ENCODE data around the gene DOCK3. TPM values are rescaled to one million over a fixed set of nuclear protein-coding genes. Genes with fewer than 3 reads are reported as not detected.

The DOCK3 gene
- polyA plus RNA-seq, 1 donor from 2014 or later, result 15.6 TPM

DNA sequence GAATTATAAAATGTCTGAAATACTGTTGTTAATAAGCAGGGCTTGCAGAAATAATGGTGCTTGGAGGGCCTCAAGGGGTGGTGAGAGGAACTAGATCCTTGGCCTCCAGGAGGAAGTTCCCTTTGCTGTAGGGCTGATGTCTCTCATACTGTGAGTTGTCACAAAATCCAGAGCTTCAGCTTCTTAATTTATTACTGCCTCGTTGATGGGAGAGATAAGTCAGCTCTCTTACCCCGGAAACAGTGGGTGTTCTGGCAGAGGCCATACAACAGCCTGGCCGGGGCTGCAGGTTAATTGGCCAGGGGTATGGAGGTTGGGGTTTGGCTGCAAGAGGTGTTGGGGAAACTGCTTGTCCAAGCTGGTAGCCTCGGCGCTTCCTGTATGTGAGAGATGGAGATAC, 42.3 kb upstream of the DOCK3 start:
- no peaks in the 10 kb centered on the region for H3K27me3 ChIP-seq (ENCODE audit: insufficient read depth, low read depth, low read length)
- no peaks in the 10 kb centered on the region for H3K36me3 ChIP-seq (ENCODE audit: insufficient read depth, low read length)
- no peak overlapping the region for H3K27ac ChIP-seq (ENCODE audit: low read length)
- H3K9me2 ChIP-seq (ENCODE audit: insufficient read depth, low read length), result no peaks in the 10 kb centered on the region
- no peaks in the 10 kb centered on the region for H3K79me2 ChIP-seq (replicated peaks; ENCODE audit: insufficient read depth, low read length)
- no peaks in the 10 kb centered on the region for H3F3A ChIP-seq (ENCODE audit: insufficient read depth, low read length, poor library complexity, severe bottlenecking)
- H3K9ac ChIP-seq (ENCODE audit: low read length), result no peak overlapping the region
- H2AFZ ChIP-seq (ENCODE audit: low read depth, low read length), result no peak overlapping the region
- no peak overlapping the region for H3K4me3 ChIP-seq (ENCODE audit: low read length)
- no peak overlapping the region for H3K4me2 ChIP-seq (ENCODE audit: low read length)
- TF ChIP-seq EZH2 (IDR thresholded peaks at IDR 0.05; ENCODE audit: borderline replicate concordance, insufficient read depth, low read length, poor library complexity, severe bottlenecking) (no peak), RAD21 (conservative IDR thresholded peaks at IDR 0.05) (no peak), REST (IDR thresholded peaks at IDR 0.05; ENCODE audit: borderline replicate concordance) (no peak), TAF1 (IDR thresholded peaks at IDR 0.05; ENCODE audit: low read depth) (no peak), MXI1 (conservative IDR thresholded peaks at IDR 0.05; ENCODE audit: poor library complexity, severe bottlenecking) (no peak), EP300 (conservative IDR thresholded peaks at IDR 0.05; ENCODE audit: poor library complexity, severe bottlenecking) (no peak), SMC3 (conservative IDR thresholded peaks at IDR 0.05; ENCODE audit: poor library complexity) (no peak), POLR2AphosphoS5 (IDR thresholded peaks at IDR 0.05) (no peak)
- TF ChIP-seq, protein P1, sequence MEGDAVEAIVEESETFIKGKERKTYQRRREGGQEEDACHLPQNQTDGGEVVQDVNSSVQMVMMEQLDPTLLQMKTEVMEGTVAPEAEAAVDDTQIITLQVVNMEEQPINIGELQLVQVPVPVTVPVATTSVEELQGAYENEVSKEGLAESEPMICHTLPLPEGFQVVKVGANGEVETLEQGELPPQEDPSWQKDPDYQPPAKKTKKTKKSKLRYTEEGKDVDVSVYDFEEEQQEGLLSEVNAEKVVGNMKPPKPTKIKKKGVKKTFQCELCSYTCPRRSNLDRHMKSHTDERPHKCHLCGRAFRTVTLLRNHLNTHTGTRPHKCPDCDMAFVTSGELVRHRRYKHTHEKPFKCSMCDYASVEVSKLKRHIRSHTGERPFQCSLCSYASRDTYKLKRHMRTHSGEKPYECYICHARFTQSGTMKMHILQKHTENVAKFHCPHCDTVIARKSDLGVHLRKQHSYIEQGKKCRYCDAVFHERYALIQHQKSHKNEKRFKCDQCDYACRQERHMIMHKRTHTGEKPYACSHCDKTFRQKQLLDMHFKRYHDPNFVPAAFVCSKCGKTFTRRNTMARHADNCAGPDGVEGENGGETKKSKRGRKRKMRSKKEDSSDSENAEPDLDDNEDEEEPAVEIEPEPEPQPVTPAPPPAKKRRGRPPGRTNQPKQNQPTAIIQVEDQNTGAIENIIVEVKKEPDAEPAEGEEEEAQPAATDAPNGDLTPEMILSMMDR (IDR thresholded peaks at IDR 0.05; ENCODE audit: poor library complexity, severe bottlenecking), result no peak
- H4K20me1 ChIP-seq (ENCODE audit: insufficient read depth), result no peaks in the 10 kb centered on the region
- no peaks in the 10 kb centered on the region for H3K9me3 ChIP-seq (ENCODE audit: low read length)

- Histone ChIP-seq H3K9me3 (ENCODE audit: low read length) (no peaks in the 10 kb centered on the region), H3K79me2 (replicated peaks; ENCODE audit: insufficient read depth, low read length) (no peaks in the 10 kb centered on the region), H4K20me1 (ENCODE audit: insufficient read depth) (no peaks in the 10 kb centered on the region), H3K4me2 (ENCODE audit: low read length) (no peak overlapping the region), H3K27ac (ENCODE audit: low read length) (no peak overlapping the region), H3K4me3 (ENCODE audit: low read length) (no peak overlapping the region), H3K9ac (ENCODE audit: low read length) (no peak overlapping the region), H3K27me3 (ENCODE audit: insufficient read depth, low read depth, low read length) (no peaks in the 10 kb centered on the region), H2AFZ (ENCODE audit: low read depth, low read length) (no peak overlapping the region), H3K9me2 (ENCODE audit: insufficient read depth, low read length) (no peaks in the 10 kb centered on the region), H3K36me3 (ENCODE audit: insufficient read depth, low read length) (no peaks in the 10 kb centered on the region), H3F3A (ENCODE audit: insufficient read depth, low read length, poor library complexity, severe bottlenecking) (no peaks in the 10 kb centered on the region)
- TF ChIP-seq MXI1 (conservative IDR thresholded peaks at IDR 0.05; ENCODE audit: poor library complexity, severe bottlenecking) (no peak), RAD21 (conservative IDR thresholded peaks at IDR 0.05) (no peak), EZH2 (IDR thresholded peaks at IDR 0.05; ENCODE audit: borderline replicate concordance, insufficient read depth, low read length, poor library complexity, severe bottlenecking) (no peak), REST (IDR thresholded peaks at IDR 0.05; ENCODE audit: borderline replicate concordance) (no peak), TAF1 (IDR thresholded peaks at IDR 0.05; ENCODE audit: low read depth) (no peak), SMC3 (conservative IDR thresholded peaks at IDR 0.05; ENCODE audit: poor library complexity) (no peak), EP300 (conservative IDR thresholded peaks at IDR 0.05; ENCODE audit: poor library complexity, severe bottlenecking) (no peak), POLR2AphosphoS5 (IDR thresholded peaks at IDR 0.05) (no peak)
- TF ChIP-seq, protein P1 (IDR thresholded peaks at IDR 0.05; ENCODE audit: poor library complexity, severe bottlenecking), result no peak
Observed at GRCh38 chr3:50633230-50633790, 41.4 kb upstream of the DOCK3 start.

Data from neural cell (in vitro differentiated cells).